HUDEP-2 (cell line): ENCODE data around the gene PARP1.
A peak's percentile ranks its signal among the peaks of the same experiment; 100 is the strongest.
"Not testable (repeated sequence)": the region's sequence is repeated elsewhere in the genome, so short reads cannot be mapped to it uniquely, and the experiment has no call there.

Experiments used
- DNase-seq, 76 experiments: peaks; one replicate each; lab custom pipeline; 2025; ENCODE audit not compliant: unreplicated experiment in 76 of 76; lab: John Stamatoyannopoulos, UW

Gene PARP1

GRCh38 chr1:226429858-226430715 is 22.2 kb upstream of the PARP1 start:
- no peak for DNase-seq

GRCh38 chr1:226428791-226429461 is 21.0 kb upstream of the PARP1 start:
- DNase-seq, result no peak

GRCh38 chr1:226428348-226428747 is 20.5 kb upstream of the PARP1 start:
- no peak for DNase-seq

- no peak for DNase-seq
These were observed 19.2 kb upstream of the PARP1 start for GRCh38 chr1:226427131-226427530.

- DNase-seq, result not testable (repeated sequence)
These were observed 18.5 kb upstream of the PARP1 start for GRCh38 chr1:226426395-226426794.

GRCh38 chr1:226425431-226426031 is 17.6 kb upstream of the PARP1 start:
- DNase-seq, result no peak

GRCh38 chr1:226425004-226425378 is 17.1 kb upstream of the PARP1 start:
- no peak for DNase-seq

GRCh38 chr1:226424221-226425003 is 16.5 kb upstream of the PARP1 start:
- peak in 3 of 76 experiments; percentile 9 to 14 (median 10) for DNase-seq

- DNase-seq, result no peak
These were observed 14.6 kb upstream of the PARP1 start for GRCh38 chr1:226422478-226422877.

GRCh38 chr1:226420897-226421296 is 13.0 kb upstream of the PARP1 start:
- no peak for DNase-seq

- no peak for DNase-seq
These were observed 12.4 kb upstream of the PARP1 start for GRCh38 chr1:226420328-226420727.

- DNase-seq, result no peak
These were observed 11.6 kb upstream of the PARP1 start for GRCh38 chr1:226419284-226420029.

GRCh38 chr1:226417830-226418546 is 10.1 kb upstream of the PARP1 start:
- DNase-seq, result no peak

GRCh38 chr1:226417350-226417749 is 9.5 kb upstream of the PARP1 start:
- no peak for DNase-seq

- DNase-seq, result no peak
These were observed 6.3 kb upstream of the PARP1 start for GRCh38 chr1:226414098-226414698.

GRCh38 chr1:226411619-226412018 is 3.7 kb upstream of the PARP1 start:
- DNase-seq, result peak in 1 of 76 experiments; percentile 5

GRCh38 chr1:226410958-226411357 is 3.1 kb upstream of the PARP1 start:
- DNase-seq, result no peak

GRCh38 chr1:226409392-226409791 is 1.5 kb upstream of the PARP1 start:
- DNase-seq, result no peak
